Astrocyte of the cerebellum (primary cell): Measurements from ENCODE around the gene PLEKHM3.

Experiments used
- DNase-seq: peaks from one replicate; pipeline ENCODE4 v3.0.0-alpha.2; 2011; ENCODE audit warnings: low read depth
- H3K4me3 ChIP-seq: 2 replicates; pipeline ENCODE4 v1.5.1; 2011; ENCODE audit warnings: mild to moderate bottlenecking, low read depth, low read length, moderate library complexity
- CTCF ChIP-seq: IDR thresholded peaks from 2 replicates; pipeline ENCODE4 v1.5.1; 2012; ENCODE audit warnings: low read length, low read depth, moderate library complexity, mild to moderate bottlenecking; ENCODE audit errors: missing control alignments
- in situ Hi-C: cut with HindIII; loops from 2 replicates; pipeline ENCODE4 v1.10.0; 2017; ENCODE audit warnings: low sequenced_read_pairs

The PLEKHM3 gene

GRCh38 chr2:207970826-207971180 is 54.5 kb downstream of the PLEKHM3 start:
- in situ Hi-C loops: no loop called here
- DNase-seq: no peak
- no peak overlapping the region for H3K4me3 ChIP-seq
- no peak for TF ChIP-seq CTCF

GRCh38 chr2:207970147-207970825 is 55.0 kb downstream of the PLEKHM3 start:
- in situ Hi-C loops: no loop called here
- DNase-seq: no peak
- no peak for TF ChIP-seq CTCF
- H3K4me3 ChIP-seq: no peak overlapping the region

- no peak for TF ChIP-seq CTCF
- no peak overlapping the region for H3K4me3 ChIP-seq
- in situ Hi-C loops: no loop called here
- DNase-seq: no peak
Measured at GRCh38 chr2:207969249-207969648, 56.1 kb downstream of the PLEKHM3 start.

DNA sequence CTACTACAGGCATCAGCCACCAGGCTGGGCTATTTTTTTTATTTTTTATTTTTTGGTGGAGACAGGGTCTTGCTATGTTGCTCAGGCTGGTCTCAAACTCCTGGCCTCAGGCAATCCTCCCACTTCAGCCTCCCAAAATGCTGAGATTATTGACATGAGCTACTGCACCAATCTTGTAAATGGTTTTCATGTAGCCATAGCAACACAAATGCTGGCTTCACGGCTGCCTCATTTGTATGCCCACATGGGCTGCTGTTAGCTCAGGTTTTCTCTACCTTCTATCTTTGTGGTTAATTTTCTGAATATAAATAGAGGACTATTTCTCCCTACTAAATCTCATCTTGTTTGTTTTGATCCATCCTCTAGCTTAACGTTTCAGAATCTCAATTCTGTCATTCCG is 58.2 kb downstream of the PLEKHM3 start:
- in situ Hi-C loops: no loop called here
- no peak for TF ChIP-seq CTCF
- DNase-seq: no peak
- H3K4me3 ChIP-seq: no peak overlapping the region

DNA sequence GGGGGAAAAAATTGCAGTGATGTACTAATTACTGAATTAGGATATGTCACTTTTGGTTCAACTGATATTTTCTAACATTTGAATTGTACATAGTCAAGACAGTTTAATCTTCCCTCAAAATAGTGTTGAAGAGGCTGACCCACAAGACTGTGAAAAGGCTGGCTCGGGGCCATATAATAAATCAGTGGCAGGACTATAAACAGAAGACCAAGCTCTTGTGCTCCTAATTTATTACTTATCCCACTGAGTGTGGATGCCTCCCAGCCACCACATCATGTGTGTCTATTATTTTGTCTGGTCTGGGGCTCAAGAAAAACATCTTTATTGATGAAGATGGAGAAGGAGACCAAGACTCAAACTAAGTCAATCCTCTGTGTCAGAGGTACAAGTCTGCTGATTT is 64.4 kb downstream of the PLEKHM3 start:
- in situ Hi-C loops: no loop called here

GRCh38 chr2:207960090-207960489 is 65.2 kb downstream of the PLEKHM3 start:
- in situ Hi-C loops: no loop called here
- no peak overlapping the region for H3K4me3 ChIP-seq
- no peak for DNase-seq
- no peak for TF ChIP-seq CTCF

More for the DNA sequence above, 64.4 kb downstream of the PLEKHM3 start:
- TF ChIP-seq CTCF: no peak
- DNase-seq: no peak
- no peak overlapping the region for H3K4me3 ChIP-seq
